A204.1 (cell line): Measurements from ENCODE around the gene IGBP1.
"Not testable (repeated sequence)": the region's sequence is repeated elsewhere in the genome, so short reads cannot be mapped to it uniquely, and the experiment has no call there.

Experiments
- FAIRE-seq: peaks from 2 replicates; lab custom pipeline; 2012; peaks lifted over from hg19 to GRCh38; lab: Jason Lieb, UNC

IGBP1 gene

GRCh38 chrX:70133303-70134115 lies at the start of gene IGBP1:
Gene IGBP1, plus strand, starts transcription at chrX:70133447. Its CDS starts 501 bp downstream, at chrX:70133948.
- peak; percentile 76 for FAIRE-seq

DNA sequence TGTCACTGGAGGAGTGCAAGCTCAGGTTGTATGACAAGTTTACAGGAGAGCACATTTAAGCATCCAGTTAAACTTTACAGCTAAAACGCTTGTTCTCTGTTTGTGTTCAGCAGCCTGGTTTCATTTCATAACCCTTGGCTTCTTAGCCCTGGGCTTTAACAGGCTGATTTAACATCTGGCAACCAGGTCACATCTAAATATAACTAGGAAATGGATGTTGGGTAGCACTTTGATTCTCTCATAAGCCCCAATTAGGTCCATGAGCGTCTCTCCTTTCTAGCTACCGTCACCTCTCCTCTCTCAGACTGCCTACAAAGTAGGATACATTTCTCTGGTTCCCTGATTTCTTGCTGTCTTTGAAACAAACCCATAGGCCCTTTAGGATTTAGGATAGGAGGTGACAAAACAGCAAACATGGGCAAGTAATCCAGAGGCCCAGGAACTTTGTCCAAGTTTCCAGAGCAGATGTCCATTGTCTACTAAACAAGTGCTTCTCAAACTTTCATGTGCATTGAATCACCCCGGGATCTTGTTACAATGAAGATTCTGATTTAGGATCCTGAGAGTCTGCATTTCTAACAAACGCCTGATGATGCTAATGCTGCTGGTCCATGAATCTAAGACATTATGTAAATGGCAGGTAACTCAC lies 48.5 kb upstream of the IGBP1 start:
- FAIRE-seq = no peak

- FAIRE-seq = no peak
Measured at GRCh38 chrX:70087857-70088630, 45.2 kb upstream of the IGBP1 start.

- no peak for FAIRE-seq
Measured at GRCh38 chrX:70088751-70089150, 44.5 kb upstream of the IGBP1 start.

DNA sequence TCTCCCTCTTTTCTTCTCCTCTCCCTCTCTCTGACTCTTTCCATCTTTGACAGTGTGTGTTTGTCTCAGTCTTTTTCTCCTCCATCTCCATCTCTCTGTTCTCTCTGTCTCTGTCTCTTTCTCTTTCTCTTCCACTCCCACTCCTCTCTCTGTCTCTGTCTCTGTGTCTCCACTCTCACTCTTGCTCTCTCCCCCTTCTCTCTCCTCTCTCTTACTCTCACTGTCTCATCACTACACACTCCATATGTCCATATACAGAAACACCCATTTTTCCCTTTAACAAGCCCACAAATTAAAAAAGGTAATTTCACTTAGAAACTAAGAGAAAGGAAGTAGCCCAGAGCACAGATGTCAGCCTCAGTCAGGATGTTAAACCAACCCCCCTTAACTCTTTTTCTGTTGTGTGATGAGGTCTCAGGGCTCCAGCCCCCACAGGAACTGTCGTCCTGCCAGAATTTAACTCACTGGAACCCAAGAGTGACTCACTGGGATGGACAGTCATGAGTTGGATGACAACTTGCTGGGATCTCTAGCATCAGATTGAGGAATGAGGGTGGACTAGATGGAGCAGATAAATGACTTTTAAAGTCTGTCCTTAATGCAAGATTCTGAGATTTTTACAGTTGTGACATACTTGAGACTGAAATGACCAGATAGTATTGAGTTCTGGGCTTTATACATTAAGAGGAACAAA lies 43.5 kb upstream of the IGBP1 start:
- FAIRE-seq = no peak

- no peak for FAIRE-seq
Measured at GRCh38 chrX:70092247-70092646, 41.0 kb upstream of the IGBP1 start.

GRCh38 chrX:70096052-70096451 lies 37.2 kb upstream of the IGBP1 start:
- no peak for FAIRE-seq

DNA sequence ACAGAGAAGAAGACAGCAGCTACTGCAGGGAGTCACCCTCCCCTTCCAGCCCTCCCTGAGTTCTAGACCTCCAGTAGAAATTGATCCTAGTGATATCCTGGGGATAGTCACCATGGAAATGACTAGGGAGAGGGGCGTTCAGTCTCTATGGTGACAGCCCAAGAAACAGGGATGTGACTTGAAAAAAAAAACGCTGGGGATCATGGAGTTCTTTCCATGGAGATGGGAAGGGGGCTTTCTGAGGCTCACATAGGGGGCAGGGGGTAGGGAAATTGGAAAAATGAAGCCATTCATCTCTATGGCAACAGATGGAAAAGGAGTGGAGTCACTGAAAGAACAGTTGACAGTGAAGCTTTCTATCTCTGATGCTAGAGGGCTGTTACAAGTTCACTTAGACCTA lies 28.0 kb upstream of the IGBP1 start:
- FAIRE-seq = no peak

DNA sequence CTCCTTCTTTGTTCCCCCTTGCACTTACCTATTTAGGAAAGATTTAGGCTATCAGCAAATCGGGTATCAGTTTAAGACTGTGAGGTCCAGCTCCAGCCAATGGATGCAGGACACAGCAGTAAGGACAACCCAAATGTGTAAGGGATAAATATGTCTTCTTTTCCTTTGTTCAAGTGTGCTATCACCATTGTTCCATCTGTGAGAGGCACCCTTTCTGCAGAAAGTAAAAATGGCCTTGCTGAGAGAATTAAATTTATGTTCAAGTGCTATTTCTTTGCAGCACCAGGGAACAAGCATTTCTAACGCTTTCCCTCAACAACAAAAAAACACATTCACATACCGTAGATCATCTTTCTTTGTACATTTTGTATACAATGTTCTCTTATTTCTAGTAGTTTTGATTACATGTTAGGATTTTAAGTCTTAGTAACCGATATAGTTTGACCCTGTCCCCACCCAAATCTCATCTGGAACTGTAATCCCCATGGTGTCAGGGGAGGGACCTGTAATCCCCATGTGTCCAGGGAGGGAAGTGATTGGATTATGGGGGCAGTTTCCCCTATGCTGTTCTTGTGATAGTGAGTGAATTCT lies 21.7 kb upstream of the IGBP1 start:
- not testable (repeated sequence) for FAIRE-seq

DNA sequence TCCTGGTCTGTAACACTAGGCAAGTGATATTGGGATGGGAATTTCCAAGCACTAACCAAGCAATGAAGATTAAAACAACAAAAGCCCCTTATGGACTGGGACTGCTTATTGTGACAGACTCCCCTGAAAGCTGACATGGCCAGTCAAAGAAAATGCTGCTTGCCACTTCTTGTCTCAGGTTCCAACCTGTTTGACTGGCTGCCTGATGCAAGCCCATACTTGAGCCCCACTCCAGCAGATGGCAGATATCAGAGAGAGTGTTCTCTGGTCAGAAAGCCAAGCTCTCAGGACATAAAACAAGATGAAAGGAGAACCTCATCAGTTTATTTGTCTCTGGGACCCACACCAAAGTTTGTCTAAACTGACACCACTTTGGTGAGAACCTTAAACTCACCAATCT lies 15.5 kb upstream of the IGBP1 start:
- FAIRE-seq = no peak

- FAIRE-seq = not testable (repeated sequence)
Measured at GRCh38 chrX:70123014-70123413, 10.2 kb upstream of the IGBP1 start.

DNA sequence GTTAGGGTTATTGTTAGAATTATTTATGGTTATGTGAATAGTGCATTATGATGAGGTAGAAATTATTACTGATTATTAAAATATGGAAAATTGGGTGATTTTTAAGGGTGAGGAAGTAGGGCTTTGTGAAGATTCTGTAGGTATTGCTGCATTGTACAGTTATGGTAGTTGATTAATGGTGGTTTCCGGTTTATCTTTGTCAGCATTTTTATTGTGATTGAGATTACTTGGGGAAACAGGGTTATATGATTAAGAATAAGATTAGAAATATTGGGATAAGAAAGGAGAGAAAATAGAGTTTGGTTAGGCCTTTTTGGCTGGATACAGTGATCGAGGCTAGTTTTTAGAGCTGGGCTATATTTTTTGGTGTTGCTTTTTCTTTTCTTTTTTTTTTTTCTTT lies 8.6 kb upstream of the IGBP1 start:
- no peak for FAIRE-seq

DNA sequence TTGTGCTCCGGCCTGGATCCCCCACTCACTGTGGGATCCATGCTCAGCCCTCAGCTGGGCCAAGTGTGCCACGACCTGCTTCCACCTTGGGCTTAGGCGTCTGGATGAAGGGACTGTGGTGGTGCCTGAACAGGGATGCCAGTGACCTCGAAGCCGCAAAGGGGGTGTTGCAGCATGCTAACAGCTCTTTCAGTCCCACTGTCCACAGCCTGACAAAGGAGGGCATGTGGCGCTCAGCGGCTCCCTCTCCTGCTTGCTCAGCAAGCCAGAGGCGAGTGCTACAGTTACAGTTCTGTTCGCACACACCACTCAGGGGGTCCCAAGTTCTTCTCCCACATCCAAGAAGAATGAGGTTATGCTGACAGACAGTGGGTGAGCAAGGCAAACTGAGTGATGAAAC lies 5.2 kb upstream of the IGBP1 start:
- no peak for FAIRE-seq

- FAIRE-seq = no peak
Measured at GRCh38 chrX:70129816-70130215, 3.4 kb upstream of the IGBP1 start.

- peak; percentile 72 for FAIRE-seq
Measured at GRCh38 chrX:70132224-70132623, 1.0 kb upstream of the IGBP1 start.

- no peak for FAIRE-seq
Measured at GRCh38 chrX:70132877-70133302, 357 bp upstream of the IGBP1 start.

DNA sequence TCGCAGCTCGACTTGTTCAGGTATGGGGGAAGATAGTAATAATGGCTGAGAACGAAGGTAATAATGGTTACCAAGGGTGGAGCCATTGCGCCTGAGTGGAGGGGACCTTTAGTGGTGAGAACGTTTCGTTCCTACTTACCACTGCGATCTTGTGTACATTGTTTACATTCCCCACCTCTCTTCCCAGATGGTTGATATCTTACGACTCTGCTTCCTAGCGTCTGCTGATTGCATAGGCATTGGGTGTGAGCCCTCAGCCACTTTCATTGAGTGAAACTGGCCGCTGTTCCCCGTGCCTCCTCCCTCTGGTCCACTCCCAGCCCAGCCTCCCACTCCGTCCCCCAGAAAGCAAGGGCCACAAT lies 850 bp downstream of the IGBP1 start:
- FAIRE-seq = no peak

DNA sequence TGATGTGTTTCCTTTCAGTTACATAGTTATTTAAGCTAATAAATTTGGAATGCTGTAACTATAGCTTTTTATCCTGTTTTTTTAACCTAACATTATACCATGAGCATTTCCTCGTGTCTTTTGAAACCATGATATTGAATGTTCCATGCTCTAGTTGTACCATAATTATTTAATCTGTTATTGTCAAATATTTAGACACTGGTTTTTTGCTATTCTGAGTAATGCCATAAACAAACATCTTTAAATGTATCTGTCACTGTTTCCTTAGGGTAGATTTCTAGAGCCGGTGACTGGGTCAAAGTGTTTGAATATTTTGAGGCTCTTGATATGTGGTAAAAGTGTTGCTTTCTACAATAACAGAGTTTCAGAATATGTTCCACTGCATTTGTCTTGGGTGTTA lies 5.4 kb downstream of the IGBP1 start:
- FAIRE-seq = no peak

- no peak for FAIRE-seq
Measured at GRCh38 chrX:70139736-70140135, 6.5 kb downstream of the IGBP1 start.

DNA sequence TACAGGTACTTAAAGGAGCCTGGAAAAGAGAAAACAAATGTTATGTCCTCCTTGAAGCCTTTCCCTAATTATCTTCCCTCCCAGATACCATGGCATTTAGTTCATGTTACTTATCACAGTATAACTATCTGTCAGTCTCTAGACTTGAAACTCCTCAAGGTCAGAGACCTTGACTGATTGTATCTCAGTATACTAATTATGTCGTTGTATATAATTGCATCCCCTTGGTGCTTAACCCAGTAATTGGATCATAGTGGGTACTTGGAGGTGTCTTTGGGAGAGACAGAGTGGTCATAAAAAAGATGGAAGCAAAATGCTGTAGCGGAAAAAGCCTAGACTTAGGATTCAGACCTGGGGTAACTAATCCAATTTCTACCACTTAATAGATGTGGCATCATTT lies 8.1 kb downstream of the IGBP1 start:
- no peak for FAIRE-seq

DNA sequence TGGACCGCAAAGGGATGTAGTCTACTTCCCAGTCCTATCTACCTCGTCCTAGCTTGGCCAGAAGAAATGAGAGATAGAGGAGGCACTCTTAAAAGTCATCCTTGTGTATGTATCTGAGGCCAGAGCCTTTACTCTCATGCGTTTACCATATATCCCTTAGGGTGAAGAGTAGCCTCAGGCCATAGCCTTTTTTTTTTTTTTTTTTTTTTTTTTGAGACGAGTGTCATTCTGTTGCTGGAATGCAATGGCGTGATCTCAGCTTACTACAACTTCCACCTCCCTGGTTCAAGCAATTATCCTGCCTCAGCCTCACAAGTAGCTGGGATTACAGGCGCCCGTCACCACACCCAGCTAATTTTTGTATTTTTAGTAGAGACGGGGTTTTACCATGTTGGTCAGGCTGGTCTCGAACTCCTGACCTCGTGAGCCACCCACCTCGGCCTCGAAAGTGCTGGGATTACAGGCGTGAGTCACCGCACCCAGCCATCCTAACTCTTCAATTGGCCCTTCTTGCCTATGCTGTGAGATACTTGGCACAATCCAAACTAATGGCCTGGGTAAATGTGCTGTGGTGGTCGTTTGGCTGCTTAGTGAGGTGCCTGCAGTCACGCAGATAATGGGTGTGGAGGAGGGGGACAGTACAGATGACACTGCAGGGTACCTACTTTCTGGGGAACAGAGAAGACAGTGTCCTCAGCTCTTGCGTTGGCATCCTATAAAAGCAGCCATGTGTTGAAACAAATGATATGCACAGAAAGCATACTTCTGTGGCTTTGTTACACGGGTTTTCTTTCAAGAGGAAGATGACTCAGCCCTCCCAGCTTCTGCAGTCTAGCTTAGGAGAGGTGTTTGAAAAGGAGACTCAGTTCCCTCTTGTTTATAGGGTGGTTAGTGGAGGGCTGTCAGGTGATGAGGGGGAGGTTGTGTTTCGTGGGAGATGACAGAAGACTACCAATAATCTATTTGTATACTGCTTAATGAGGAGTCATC lies 33.6 kb downstream of the IGBP1 start:
- FAIRE-seq = no peak
